HepG2 (cell line): Measurements from ENCODE around the gene AP1AR. TPM values are rescaled to one million over a fixed set of nuclear protein-coding genes. Genes with fewer than 3 reads are reported as not detected.

Experiments
- MAF1 ChIP-seq: sonication (generic); formaldehyde crosslinking; IDR thresholded peaks from 2 replicates; pipeline ENCODE4 v1.5.0; 2020; ENCODE audit warnings: missing genetic modification reagents, borderline replicate concordance
- NR2F1 ChIP-seq, 2 experiments: fragments of 450-650 bp in 1 of 2; formaldehyde crosslinking in 1 of 2; IDR thresholded peaks; 2 replicates each; pipeline versions ENCODE4 v1.5.0 to v1.6.1; 2016 to 2020; ENCODE audit warnings: mild to moderate bottlenecking in 1 of 2, missing compliant biosample characterization in 1 of 2, missing genetic modification reagents in 1 of 2, moderate library complexity in 1 of 2
- NR3C1 ChIP-seq: sonication (generic); formaldehyde crosslinking; IDR thresholded peaks from 2 replicates; pipeline ENCODE4 v1.4.0; 2020; ENCODE audit warnings: missing genetic modification reagents
- SAFB2 ChIP-seq: sonication (generic); formaldehyde crosslinking; IDR thresholded peaks from 2 replicates; pipeline ENCODE4 v1.5.1; 2020; ENCODE audit warnings: missing genetic modification reagents, low read depth, mild to moderate bottlenecking, borderline replicate concordance
- TCF7 ChIP-seq: sonication (generic); IDR thresholded peaks from 2 replicates; pipeline ENCODE4 v1.6.1; 2016; ENCODE audit warnings: antibody characterized with exemption, low read depth
- ZBTB21 ChIP-seq: sonication (generic); formaldehyde crosslinking; IDR thresholded peaks from 2 replicates; pipeline ENCODE4 v1.4.0; 2020; ENCODE audit warnings: missing genetic modification reagents
- ZNF33A ChIP-seq: sonication (generic); formaldehyde crosslinking; IDR thresholded peaks from 2 replicates; pipeline ENCODE4 v1.5.1; 2020; ENCODE audit warnings: missing genetic modification reagents, mild to moderate bottlenecking, moderate library complexity, borderline replicate concordance
- ZNF512B ChIP-seq: sonication (generic); formaldehyde crosslinking; IDR thresholded peaks from 2 replicates; pipeline ENCODE4 v1.5.1; 2020; ENCODE audit warnings: missing genetic modification reagents, mild to moderate bottlenecking, borderline replicate concordance
- ZNF709 ChIP-seq: sonication (generic); formaldehyde crosslinking; IDR thresholded peaks from 2 replicates; pipeline ENCODE4 v1.5.0; 2020; ENCODE audit warnings: mild to moderate bottlenecking, missing genetic modification reagents
- polyA plus RNA-seq, 8 experiments: library from polyadenylated mRNA; depleted of rRNA in 3 of 8; stranded (reverse) in 7 of 8; unstranded in 1 of 8; fragments of >200 nt; fragmentation: Illumina TruSeq in 4 of 8; extraction: Trizol in 4 of 8; gene quantifications; 2 replicates each; pipeline versions ENCODE4 v1.2.1 to v1.2.3, GENCODE V29; 2011 to 2016; ENCODE audit warnings: low read depth in 4 of 8, missing spikeins in 1 of 8, mixed read lengths in 1 of 8; ENCODE audit not compliant: insufficient read depth in 1 of 8
- total RNA-seq, 5 experiments: library from RNA; depleted of rRNA; stranded (reverse); fragments of >200 nt; fragmentation: Illumina TruSeq; extraction: Trizol; gene quantifications; 2 replicates each; pipeline ENCODE4 v1.2.3, GENCODE V29; 2016; ENCODE audit warnings: low read depth in 1 of 5
- TF ChIP-seq, protein P1 (sequence below): sonication (generic); formaldehyde crosslinking; IDR thresholded peaks from 2 replicates; pipeline ENCODE4; 2020; ENCODE audit warnings: missing genetic modification reagents, mild to moderate bottlenecking, borderline replicate concordance
- TF ChIP-seq, protein P2 (sequence below), 2 experiments: sonication (generic) in 1 of 2; formaldehyde crosslinking in 1 of 2; IDR thresholded peaks; 2 replicates each; pipeline versions ENCODE4 v1.6.1 to v1.9.0; 2014 to 2022; ENCODE audit warnings: antibody characterized with exemption in 1 of 2, borderline replicate concordance in 1 of 2, inconsistent platforms in 1 of 2, low read depth in 1 of 2, missing genetic modification reagents in 1 of 2
- TF ChIP-seq, protein P3 (sequence below): sonication (generic); formaldehyde crosslinking; IDR thresholded peaks from 2 replicates; pipeline ENCODE4 v1.8.1; 2023; ENCODE audit warnings: mild to moderate bottlenecking, missing genetic modification reagents

Gene AP1AR
- total and polyA plus RNA-seq, 2 of the 13 experiments (the other 11 are each of a cell fraction or from before 2014, with no cell fraction given), result 24.9 to 39.9 TPM

GRCh38 chr4:112231779-112232713 lies at the start of gene AP1AR (continued):
- TF ChIP-seq, protein P1, sequence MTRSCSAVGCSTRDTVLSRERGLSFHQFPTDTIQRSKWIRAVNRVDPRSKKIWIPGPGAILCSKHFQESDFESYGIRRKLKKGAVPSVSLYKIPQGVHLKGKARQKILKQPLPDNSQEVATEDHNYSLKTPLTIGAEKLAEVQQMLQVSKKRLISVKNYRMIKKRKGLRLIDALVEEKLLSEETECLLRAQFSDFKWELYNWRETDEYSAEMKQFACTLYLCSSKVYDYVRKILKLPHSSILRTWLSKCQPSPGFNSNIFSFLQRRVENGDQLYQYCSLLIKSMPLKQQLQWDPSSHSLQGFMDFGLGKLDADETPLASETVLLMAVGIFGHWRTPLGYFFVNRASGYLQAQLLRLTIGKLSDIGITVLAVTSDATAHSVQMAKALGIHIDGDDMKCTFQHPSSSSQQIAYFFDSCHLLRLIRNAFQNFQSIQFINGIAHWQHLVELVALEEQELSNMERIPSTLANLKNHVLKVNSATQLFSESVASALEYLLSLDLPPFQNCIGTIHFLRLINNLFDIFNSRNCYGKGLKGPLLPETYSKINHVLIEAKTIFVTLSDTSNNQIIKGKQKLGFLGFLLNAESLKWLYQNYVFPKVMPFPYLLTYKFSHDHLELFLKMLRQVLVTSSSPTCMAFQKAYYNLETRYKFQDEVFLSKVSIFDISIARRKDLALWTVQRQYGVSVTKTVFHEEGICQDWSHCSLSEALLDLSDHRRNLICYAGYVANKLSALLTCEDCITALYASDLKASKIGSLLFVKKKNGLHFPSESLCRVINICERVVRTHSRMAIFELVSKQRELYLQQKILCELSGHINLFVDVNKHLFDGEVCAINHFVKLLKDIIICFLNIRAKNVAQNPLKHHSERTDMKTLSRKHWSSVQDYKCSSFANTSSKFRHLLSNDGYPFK, result peak; percentile 77; the same call in 1 of the 2 replicates
- TF ChIP-seq ZNF33A (CRISPR knock-in tag) (no peak), ZNF709 (CRISPR knock-in tag) (peak; percentile 96; the same call in 1 of the 2 replicates), SAFB2 (CRISPR knock-in tag) (0 out of 2 replicates have a peak, but pooled peaks have one; percentile 61), NR2F1 (CRISPR knock-in tag; IDR thresholded peaks at IDR 0.05) (no peak), ZNF512B (CRISPR knock-in tag) (peak; percentile 32; the same call in 1 of the 2 replicates), MAF1 (CRISPR knock-in tag) (no peak), ZBTB21 (CRISPR knock-in tag) (no peak), NR3C1 (no peak), TCF7 (no peak)
- TF ChIP-seq, protein P2, sequence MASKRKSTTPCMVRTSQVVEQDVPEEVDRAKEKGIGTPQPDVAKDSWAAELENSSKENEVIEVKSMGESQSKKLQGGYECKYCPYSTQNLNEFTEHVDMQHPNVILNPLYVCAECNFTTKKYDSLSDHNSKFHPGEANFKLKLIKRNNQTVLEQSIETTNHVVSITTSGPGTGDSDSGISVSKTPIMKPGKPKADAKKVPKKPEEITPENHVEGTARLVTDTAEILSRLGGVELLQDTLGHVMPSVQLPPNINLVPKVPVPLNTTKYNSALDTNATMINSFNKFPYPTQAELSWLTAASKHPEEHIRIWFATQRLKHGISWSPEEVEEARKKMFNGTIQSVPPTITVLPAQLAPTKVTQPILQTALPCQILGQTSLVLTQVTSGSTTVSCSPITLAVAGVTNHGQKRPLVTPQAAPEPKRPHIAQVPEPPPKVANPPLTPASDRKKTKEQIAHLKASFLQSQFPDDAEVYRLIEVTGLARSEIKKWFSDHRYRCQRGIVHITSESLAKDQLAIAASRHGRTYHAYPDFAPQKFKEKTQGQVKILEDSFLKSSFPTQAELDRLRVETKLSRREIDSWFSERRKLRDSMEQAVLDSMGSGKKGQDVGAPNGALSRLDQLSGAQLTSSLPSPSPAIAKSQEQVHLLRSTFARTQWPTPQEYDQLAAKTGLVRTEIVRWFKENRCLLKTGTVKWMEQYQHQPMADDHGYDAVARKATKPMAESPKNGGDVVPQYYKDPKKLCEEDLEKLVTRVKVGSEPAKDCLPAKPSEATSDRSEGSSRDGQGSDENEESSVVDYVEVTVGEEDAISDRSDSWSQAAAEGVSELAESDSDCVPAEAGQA (IDR thresholded peaks at IDR 0.05; ENCODE audit: low read depth), result peak; percentile 6; the same call in 1 of the 2 replicates
- TF ChIP-seq, protein P2 (CRISPR knock-in tag; IDR thresholded peaks at IDR 0.05; ENCODE audit: borderline replicate concordance), result no peak
- TF ChIP-seq, protein P3, sequence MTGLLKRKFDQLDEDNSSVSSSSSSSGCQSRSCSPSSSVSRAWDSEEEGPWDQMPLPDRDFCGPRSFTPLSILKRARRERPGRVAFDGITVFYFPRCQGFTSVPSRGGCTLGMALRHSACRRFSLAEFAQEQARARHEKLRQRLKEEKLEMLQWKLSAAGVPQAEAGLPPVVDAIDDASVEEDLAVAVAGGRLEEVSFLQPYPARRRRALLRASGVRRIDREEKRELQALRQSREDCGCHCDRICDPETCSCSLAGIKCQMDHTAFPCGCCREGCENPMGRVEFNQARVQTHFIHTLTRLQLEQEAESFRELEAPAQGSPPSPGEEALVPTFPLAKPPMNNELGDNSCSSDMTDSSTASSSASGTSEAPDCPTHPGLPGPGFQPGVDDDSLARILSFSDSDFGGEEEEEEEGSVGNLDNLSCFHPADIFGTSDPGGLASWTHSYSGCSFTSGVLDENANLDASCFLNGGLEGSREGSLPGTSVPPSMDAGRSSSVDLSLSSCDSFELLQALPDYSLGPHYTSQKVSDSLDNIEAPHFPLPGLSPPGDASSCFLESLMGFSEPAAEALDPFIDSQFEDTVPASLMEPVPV (CRISPR knock-in tag), result peak; percentile 62
